Stimulated activated CD4-positive, alpha-beta T cell treated with anti-CD3 and anti-CD28 coated beads, Interleukin-4, amount 100 ng/mL, for 48 hours (primary cell): ENCODE results near the gene IL10RA.
"Not testable (repeated sequence)": the region's sequence is repeated elsewhere in the genome, so short reads cannot be mapped to it uniquely, and the experiment has no call there.

ENCODE experiments used
- DNase-seq, 2 donors: peaks; one replicate each; pipeline ENCODE4 v3.0.0-alpha.2; 2020; ENCODE audit warnings: low read depth in 2 of 2

The IL10RA gene

GRCh38 chr11:118007563-118008270 lies 21.5 kb downstream of the IL10RA start:
- DNase-seq, result not testable (repeated sequence)

GRCh38 chr11:118008271-118008911 lies 22.2 kb downstream of the IL10RA start:
- DNase-seq, result no peak

- DNase-seq, result no peak
Observed at GRCh38 chr11:118009864-118010737, 23.9 kb downstream of the IL10RA start.

- DNase-seq, result no peak
Observed at GRCh38 chr11:118010738-118011461, 24.7 kb downstream of the IL10RA start.

GRCh38 chr11:118012083-118012669 lies 26.0 kb downstream of the IL10RA start:
- DNase-seq, result no peak

- no peak for DNase-seq
Observed at GRCh38 chr11:118014022-118014421, 27.8 kb downstream of the IL10RA start.

GRCh38 chr11:118015385-118015841 lies 29.2 kb downstream of the IL10RA start:
- DNase-seq, result no peak

GRCh38 chr11:118016104-118016503 lies 29.9 kb downstream of the IL10RA start:
- no peak for DNase-seq

- no peak for DNase-seq
Observed at GRCh38 chr11:118017111-118017510, 30.9 kb downstream of the IL10RA start.

- DNase-seq, result no peak
Observed at GRCh38 chr11:118017631-118018315, 31.6 kb downstream of the IL10RA start.

GRCh38 chr11:118018401-118018800 lies 32.2 kb downstream of the IL10RA start:
- DNase-seq, result no peak

- no peak for DNase-seq
Observed at GRCh38 chr11:118021146-118021545, 35.0 kb downstream of the IL10RA start.

- no peak for DNase-seq
Observed at GRCh38 chr11:118027694-118028093, 41.5 kb downstream of the IL10RA start.

- DNase-seq, result no peak
Observed at GRCh38 chr11:118028626-118029025, 42.4 kb downstream of the IL10RA start.

- no peak for DNase-seq
Observed at GRCh38 chr11:118033443-118033842, 47.2 kb downstream of the IL10RA start.

GRCh38 chr11:118042141-118042540 lies 55.9 kb downstream of the IL10RA start:
- no peak for DNase-seq

GRCh38 chr11:118042796-118043195 lies 56.6 kb downstream of the IL10RA start:
- DNase-seq, result no peak

- DNase-seq, result no peak
Observed at GRCh38 chr11:118045191-118045590, 59.0 kb downstream of the IL10RA start.

GRCh38 chr11:118046051-118046963 lies 60.1 kb downstream of the IL10RA start:
- DNase-seq, result no peak
